ENCODE data around the gene ERC1.

DNA sequence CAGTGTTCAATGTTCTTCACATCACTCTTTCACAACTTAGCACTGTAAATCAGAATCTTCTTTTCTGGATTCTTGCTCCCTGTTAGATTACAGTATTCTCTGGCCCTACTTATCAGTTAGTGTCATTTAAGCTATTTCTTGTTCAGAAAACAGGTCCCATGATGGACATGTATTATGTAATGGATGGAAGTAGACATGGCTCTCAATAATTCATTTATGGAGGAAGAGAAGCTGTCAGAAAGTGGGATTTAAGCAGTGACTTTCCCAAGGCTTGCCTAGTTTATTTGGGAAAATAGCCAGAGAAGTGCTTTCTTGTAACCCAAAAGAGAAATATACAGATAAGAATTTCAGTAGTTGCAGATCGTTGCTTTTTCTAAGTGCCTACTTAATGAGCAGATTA lies 1.6 kb downstream of the ERC1 start:
- TF ChIP-seq BHLHE40 (IDR thresholded peaks at IDR 0.05; ENCODE audit: low read depth, low read length) (no peak), CTCF (conservative IDR thresholded peaks at IDR 0.05; ENCODE audit: low read depth, low read length) (no peak), POLR2A (IDR thresholded peaks at IDR 0.05; ENCODE audit: low read depth, low read length) (no peak), MXI1 (IDR thresholded peaks at IDR 0.05; ENCODE audit: borderline replicate concordance, low read depth, low read length) (no peak), RAD21 (IDR thresholded peaks at IDR 0.05; ENCODE audit: low read length) (no peak), RFX5 (IDR thresholded peaks at IDR 0.05; ENCODE audit: low read depth, low read length) (no peak), NFE2L2 (IDR thresholded peaks at IDR 0.05; ENCODE audit: low read depth, low read length) (no peak), RCOR1 (IDR thresholded peaks at IDR 0.05; ENCODE audit: insufficient replicate concordance, low read length) (no peak), FOS (IDR thresholded peaks at IDR 0.05; ENCODE audit: low read depth, low read length) (no peak), MAZ (IDR thresholded peaks at IDR 0.05; ENCODE audit: borderline replicate concordance, low read depth, low read length) (no peak), CEBPB (IDR thresholded peaks at IDR 0.05; ENCODE audit: low read depth, low read length) (no peak), SMC3 (IDR thresholded peaks at IDR 0.05; ENCODE audit: low read depth, low read length) (no peak)
- TF ChIP-seq, protein P1, sequence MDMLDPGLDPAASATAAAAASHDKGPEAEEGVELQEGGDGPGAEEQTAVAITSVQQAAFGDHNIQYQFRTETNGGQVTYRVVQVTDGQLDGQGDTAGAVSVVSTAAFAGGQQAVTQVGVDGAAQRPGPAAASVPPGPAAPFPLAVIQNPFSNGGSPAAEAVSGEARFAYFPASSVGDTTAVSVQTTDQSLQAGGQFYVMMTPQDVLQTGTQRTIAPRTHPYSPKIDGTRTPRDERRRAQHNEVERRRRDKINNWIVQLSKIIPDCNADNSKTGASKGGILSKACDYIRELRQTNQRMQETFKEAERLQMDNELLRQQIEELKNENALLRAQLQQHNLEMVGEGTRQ (IDR thresholded peaks at IDR 0.05; ENCODE audit: low read depth, low read length) = no peak
